ENCODE measurements around the gene GINS2.

The GINS2 gene

DNA sequence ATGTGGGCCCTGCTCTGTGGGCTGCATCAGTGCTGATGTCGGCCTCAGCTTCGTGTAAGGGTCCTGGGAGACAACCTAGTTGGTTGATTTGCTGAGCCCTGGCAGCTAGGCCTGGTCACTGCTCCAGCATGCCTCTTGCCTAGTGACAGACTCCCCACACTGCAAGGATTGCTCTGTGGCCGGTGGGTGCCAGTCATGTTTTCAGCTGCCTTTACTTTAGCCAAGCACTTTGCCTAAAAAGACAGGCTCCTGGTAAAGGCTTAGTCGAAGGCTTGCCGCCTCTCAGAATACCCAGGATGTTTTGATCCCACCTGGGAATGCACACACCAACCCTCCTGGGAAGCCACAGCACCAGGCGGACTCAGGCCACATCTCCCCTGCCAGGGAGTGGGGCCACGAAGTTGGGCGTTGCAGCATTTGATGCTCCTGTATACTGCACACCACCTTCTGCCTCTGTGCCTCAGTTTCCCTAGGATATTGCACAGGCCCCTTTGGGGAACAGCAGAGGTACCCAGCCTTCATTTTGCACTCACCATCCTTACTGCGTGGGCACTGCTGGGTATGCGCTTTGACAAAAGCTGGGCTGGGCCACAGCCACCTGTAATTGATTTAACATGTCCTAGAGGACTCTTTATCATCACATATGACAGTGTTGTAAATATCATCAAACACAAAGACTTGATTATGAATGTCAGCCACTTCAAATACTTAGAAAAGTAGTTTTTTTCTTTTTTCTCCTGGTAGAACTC lies 19.9 kb downstream of the GINS2 start:
- FAIRE-seq (no peak), DNase-seq (ENCODE audit: low spot score) (no peak)

DNA sequence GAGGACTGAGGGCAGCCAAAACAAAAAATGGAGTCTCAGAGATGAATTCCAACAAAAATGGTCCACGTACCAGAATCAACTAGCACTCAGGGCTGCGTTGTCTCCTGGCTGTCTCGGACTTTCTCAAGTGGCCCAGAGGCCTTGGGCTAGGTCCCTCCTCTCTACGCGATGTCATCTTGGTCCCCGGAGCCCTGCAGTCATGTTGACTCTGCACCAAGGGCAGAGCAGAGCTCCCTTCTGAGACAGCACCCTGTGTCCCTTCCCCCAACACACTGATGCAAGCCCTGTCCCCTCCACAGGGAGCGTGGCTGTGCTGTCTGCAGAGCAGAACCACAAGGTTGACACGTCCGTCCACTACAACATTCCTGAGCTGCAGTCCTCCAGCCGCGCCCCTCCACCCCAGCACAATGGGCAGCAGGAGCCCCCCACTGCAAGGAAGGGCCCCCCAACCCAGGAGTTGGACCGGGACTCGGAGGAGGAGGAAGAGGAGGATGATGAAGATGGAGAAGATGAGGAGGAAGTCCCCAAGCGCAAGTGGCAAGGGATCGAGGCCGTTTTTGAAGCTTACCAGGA lies 20.8 kb downstream of the GINS2 start:
- FAIRE-seq (no peak), DNase-seq (ENCODE audit: low spot score) (no peak)

DNA sequence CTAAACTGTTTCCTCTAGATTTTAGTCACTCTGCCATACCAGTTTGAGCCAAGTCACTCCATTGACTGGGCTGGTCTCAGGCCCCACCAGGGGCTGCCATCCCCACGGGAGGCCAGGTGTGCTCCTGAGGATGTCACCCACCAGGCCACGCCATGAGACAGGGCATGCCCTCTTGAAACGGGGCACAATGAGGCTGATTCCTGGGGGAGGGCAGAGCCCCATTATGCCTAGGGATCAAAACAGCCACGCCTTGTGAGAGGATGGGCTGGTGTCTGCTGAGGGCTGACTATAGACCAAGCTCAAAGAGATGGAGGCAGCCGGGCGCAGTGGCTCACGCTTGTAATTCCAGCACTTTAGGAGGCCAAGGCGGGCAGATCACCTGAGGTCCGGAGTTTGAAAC lies 21.5 kb downstream of the GINS2 start:
- DNase-seq (ENCODE audit: low spot score): no peak
- FAIRE-seq: no peak

DNA sequence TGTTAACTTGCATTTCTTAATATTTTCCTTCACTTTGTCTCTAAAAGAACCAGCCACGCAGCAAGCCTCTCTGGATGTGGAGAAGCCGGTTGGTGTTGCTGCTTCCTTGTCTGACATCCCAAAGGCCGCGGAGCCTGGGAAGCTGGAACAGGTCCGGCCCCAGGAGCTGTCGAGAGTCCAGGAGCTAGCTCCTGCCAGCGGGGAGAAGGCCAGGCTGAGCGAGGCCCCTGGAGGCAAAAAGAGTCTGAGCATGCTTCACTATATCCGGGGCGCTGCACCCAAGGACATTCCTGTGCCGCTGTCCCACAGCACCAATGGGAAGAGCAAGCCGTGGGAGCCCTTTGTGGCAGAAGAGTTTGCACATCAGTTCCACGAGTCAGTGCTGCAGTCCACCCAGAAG lies 22.8 kb downstream of the GINS2 start:
- no peak for FAIRE-seq
- no peak for DNase-seq (ENCODE audit: low spot score)

DNA sequence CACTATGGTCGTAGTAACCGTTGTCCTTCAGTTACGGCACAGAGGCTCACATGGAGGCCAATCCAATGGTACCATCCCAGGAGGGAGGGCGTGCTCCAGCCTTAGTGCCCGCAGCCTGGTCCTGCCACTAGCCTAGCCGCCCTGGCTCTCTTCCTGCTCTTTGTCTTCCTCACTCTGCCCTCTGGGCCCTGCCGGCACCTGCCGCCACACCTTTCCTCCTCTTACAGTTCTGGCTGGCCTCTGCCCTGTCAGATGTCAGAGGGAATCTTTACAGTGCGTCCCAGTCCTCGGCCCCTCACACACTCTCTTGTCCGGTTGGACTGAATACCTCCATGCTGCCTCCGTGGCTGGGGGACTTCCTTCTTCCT lies 23.4 kb downstream of the GINS2 start:
- DNase-seq (ENCODE audit: low spot score) (no peak), FAIRE-seq (no peak)

DNA sequence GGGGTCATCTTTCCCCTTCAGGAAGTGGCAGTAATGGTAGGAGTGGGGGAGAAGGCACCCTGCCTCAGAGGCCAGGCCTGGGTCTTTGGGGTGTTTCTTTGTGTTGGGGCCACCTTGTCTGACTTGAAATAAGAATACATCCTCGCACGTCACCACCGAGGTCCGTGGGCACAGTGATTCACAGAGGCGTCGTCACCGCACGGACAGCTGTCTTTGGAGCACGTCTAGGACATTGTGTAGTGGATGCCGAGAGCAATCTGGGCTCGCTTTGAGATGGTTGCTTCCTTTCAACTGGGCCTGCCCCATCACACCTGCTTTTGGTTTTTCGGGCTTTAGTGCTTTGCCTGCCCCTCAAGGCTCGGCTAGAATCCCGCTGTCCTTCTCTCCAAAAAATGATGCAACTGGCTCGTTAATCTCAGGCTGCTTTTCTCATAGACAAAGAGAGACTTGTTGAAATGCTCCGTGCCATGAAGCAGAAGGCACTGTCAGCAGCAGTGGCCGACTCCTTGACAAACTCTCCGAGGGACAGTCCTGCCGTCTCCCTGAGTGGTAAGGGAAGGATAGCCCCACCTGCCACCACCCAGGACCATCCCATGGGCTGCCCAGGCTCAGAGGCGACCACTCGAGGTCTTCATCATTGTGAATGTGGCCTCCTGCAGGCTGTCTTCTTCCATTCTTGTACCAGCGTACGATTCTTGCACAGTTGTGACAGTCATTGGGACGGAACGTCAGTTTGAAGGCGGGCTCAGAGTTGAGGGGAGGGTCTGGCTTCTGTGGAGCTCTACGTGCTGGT lies 24.0 kb downstream of the GINS2 start:
- FAIRE-seq (no peak), DNase-seq (ENCODE audit: low spot score) (no peak)

DNA sequence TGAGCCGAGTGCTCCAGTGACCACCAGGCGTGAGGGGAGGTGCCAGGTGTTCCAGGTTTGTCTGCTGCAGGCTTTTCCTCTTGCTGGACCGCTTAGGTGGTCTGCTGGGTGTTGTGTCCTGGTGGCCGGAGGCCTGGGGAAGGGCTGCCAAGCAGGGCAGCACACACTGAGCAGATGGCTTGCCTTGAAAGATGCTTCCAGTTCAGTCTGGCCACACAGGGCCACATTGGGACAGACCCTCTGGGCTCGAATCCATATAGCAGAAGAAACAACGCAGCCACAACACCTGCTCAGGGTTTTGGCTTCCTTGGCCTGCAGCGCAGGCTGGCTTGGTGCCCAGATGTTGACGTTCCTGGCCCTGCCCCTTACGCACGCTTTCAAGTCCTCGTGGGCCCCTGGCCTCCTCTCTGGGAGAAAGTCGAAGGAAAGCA lies 24.8 kb downstream of the GINS2 start:
- no peak for DNase-seq (ENCODE audit: low spot score)
- FAIRE-seq: no peak

DNA sequence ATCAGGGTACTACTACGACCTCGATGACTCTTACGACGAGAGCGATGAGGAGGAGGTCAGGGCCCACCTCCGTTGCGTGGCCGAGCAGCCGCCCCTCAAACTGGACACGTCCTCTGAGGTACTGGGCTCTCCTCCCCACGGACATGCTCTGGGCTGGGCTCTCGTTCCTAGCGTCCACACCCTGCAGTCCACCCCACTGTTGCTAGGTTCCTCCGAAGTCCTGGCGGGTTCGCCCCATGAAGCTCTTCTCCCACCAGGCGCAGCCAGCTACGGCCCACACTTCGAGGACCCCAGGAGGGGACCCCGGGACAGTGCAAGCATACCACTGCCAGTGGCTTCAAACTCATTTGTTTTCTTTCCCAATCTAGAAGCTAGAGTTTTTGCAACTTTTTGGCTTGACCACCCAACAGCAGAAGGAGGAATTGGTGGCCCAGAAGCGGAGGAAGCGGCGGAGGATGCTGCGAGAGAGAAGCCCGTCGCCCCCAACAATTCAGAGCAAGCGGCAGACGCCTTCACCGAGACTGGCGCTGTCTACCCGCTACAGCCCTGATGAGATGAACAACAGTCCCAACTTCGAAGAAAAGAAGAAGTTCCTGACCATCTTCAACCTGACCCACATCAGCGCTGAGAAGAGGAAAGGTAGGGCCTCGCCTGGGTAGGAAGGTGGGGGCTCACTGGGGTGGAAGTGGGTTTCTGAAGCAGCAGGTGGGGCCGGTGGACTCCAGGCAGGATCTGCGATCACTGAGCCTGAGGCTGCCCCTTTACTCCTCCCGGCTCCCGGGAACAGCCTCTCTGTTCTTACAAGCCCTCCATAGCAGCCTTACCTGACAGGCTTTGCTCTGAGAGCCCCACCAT lies 25.6 kb downstream of the GINS2 start:
- no peak for FAIRE-seq
- no peak for DNase-seq (ENCODE audit: low spot score)

DNA sequence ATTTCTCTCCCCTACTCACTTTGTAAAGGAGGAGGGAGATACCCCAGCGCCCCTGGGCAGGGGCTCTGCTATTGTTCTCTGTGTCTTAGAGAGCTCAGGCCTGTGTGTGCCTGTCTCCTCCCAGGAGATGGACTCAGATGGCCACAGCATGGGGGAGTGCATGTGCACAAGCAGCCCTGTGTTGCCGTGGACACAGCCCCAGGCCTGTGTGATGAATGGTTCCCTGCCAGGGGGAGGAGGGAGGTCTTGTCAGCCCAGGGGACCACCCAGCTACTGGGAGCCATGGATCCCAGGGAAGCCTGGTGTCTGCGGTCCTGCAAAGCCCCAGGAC lies 26.3 kb downstream of the GINS2 start:
- no peak for DNase-seq (ENCODE audit: low spot score)
- FAIRE-seq: no peak

DNA sequence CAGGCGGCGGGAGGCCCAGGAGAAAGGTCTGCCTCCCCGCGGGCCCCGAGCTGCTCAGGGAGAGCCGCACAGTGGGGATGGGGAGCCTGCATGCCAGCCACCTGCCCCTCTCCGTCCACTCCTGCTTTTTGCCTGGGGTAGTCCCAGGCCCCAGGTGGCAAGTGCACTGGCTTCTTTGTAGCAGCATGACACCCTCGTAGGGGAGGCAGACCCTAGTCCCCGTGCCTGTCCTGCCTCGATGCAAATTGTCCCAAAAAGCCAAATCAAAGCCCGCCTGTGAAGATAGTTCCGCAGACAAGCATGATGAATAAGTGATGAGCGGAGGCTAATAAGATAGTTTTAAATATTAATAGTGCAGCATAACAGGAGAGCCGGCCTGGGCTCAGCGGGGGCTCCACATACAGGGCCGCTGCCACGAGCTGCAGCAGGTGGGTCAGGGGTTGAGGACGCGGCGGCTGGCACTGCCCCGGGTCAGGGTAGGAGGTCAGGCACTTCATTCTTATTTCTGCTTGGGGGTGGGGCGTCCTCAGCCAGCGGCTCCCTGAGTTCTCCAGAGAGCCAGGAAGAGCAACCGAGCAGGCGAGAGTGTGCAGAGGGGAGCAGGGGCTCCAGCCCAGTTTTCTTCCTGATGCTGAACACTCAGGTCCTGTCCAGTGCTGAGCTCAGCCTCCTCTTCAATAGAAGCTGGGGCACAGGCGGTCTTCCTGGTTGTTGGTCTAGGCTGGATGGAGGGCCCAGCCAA lies 26.8 kb downstream of the GINS2 start:
- FAIRE-seq (no peak), DNase-seq (ENCODE audit: low spot score) (no peak)

DNA sequence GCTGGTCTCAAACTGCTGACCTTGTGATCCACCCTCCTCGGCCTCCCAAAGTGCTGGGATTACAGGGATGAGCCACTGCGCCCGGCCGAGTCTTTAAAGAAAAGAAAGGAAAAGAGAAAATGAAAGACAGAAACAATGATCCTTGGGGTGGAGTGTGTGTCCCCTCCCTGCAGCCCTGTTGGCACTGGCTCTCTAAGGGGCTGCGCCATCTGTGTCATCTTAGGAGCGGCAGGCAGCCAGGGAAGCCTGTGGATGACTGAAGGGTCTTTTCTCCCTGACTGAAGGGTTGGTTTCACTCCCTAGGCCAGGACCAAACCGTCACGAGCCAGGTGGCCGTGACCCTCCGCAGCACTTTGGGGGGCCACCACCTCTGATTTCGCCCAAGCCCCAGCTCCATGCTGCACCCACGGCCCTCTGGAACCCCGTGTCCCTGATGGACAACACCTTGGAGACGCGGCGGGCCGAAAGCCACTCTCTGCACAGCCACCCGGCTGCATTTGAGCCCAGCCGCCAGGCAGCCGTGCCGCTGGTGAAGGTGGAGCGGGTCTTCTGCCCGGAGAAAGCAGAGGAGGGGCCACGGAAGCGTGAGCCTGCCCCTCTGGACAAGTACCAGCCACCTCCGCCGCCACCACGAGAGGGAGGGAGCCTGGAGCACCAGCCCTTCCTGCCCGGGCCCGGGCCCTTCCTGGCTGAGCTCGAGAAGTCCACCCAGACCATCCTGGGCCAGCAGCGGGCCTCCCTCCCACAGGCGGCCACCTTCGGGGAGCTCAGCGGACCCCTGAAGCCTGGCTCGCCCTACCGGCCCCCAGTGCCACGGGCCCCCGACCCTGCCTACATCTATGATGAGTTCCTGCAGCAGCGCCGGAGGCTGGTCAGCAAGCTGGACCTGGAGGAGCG lies 27.7 kb downstream of the GINS2 start:
- no peak for DNase-seq (ENCODE audit: low spot score)
- FAIRE-seq: no peak

DNA sequence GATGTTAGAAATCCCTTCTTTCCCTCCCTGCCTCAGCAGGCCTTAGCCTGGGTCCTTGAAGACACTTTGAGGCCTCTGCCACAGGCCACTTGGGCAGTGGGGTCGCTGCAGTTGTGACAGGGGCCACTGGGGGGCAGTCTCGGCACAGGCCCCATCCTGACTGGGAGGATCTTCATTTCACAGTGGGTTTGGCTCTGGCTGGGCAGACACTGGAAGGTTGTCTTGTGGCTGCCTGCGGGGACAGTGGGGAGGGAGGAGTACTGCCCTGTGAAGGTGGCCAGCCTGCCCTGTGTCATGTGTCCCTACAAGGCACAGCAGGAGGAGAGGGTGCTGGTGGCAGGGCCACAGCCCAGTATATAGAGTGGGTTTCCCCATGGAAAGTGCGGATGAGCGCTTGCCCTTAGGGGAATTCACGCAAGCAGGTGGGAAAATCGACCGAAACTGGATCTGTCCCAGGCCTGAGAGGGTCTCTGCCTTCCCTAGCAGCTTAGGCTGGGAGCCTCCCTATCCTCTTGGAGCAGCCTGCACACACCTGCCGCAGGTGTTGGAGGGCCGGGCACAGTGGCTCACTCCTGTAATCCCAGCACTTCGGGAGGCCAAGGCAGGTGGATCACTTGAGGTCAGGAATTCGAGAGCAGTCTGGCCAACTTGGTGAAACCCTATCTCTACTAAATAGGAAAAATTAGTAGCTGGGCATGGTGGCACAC lies 28.8 kb downstream of the GINS2 start:
- peak; percentile 70 for FAIRE-seq
- DNase-seq (ENCODE audit: low spot score): peak; percentile 81

DNA sequence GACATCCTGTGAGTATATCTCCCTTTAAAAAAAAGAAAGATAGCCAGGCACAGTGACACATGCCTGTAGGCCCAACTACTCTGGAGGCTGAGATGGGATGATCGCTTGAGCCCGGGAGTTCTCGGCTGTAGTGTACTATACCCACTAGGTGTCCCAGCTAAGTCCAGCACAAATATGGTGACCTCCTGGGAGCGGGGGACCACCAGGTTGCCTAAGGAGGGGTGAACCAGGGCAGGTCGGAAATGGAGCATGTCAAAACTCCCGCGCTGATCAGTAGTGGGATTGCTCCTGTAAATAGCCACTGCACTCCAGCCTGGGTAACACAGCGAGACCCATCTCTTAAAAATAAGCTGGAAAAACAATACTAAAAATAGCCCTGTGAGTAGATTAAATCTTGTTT lies 29.4 kb downstream of the GINS2 start:
- FAIRE-seq: no peak

DNA sequence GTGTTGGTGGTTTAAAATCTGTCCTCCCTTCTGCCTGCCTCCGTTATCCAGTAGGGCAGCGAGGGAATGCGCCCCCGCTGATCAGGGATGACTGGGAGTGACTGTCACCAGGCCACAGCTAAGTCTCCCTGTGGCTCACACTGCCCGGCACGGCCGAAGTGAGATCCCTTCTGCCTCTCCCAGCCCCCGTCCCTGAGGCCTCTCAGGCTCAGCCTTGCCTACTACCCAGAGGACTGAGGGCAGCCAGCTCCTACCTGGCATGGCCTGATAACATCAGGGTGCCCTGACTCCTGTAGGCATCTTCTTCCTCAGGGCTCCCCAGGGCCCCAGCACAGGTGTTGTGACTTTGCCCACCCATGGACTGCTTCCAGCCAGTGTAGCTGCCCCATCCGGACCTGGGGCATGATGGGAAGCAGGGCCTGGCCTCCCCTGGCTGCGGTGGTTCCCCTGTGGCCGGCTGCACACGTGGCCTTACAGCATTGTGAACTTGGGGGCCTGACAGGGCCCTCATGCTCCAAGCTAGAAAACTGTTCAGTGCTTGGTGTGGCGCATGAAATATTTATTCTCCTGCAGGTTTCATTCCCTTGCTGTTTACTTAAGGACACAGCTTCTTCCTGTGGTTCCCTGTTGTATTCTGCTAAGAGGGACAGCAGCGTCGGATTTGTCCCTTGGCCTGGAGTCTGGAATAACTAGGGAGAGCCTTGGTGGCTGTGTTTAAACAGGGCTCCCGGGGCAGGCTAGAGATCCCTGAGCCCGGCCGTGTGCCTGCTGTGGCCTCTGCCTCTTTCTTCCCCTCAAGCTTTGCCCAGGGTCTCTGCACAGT lies 30.0 kb downstream of the GINS2 start:
- DNase-seq (ENCODE audit: low spot score) (no peak), FAIRE-seq (no peak)

More for the DNA sequence above, 29.4 kb downstream of the GINS2 start:
- no peak for DNase-seq (ENCODE audit: low spot score)

DNA sequence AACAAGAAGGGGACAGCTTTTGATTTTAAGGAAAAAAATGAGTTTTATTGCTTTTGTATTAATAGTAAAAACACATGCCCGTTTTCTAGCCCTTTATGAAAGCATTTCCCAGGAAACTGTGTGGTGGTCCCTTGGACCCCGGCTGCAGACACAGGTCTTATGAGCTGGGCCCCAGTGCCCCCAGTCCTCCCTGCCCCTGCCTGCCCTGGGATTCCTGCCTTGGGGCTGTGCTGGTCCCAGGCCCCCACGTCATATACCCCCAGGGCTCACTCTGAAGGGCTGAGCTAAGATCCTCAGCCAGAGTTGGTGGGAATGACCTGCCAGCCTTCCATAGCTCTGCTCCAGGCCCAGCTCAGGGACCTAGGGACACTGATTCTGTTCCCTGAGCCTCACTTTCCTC lies 30.8 kb downstream of the GINS2 start:
- no peak for FAIRE-seq

DNA sequence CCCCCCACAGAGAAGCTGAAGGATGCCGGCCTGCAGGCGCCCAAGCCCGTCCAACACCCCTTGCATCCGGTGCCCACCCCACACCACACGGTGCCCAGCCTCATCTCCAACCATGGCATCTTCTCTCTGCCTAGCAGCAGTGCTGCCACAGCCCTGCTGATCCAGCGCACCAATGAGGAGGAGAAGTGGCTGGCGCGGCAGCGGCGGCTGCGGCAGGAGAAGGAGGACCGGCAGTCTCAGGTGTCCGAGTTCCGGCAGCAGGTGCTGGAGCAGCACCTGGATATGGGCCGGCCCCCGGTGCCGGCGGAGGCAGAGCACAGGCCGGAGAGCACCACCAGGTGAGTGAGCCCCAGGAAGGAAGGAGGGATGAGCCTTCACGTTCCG lies 31.5 kb downstream of the GINS2 start:
- FAIRE-seq (no peak), DNase-seq (ENCODE audit: low spot score) (no peak)

More for the DNA sequence above, 30.8 kb downstream of the GINS2 start:
- DNase-seq (ENCODE audit: low spot score): no peak

DNA sequence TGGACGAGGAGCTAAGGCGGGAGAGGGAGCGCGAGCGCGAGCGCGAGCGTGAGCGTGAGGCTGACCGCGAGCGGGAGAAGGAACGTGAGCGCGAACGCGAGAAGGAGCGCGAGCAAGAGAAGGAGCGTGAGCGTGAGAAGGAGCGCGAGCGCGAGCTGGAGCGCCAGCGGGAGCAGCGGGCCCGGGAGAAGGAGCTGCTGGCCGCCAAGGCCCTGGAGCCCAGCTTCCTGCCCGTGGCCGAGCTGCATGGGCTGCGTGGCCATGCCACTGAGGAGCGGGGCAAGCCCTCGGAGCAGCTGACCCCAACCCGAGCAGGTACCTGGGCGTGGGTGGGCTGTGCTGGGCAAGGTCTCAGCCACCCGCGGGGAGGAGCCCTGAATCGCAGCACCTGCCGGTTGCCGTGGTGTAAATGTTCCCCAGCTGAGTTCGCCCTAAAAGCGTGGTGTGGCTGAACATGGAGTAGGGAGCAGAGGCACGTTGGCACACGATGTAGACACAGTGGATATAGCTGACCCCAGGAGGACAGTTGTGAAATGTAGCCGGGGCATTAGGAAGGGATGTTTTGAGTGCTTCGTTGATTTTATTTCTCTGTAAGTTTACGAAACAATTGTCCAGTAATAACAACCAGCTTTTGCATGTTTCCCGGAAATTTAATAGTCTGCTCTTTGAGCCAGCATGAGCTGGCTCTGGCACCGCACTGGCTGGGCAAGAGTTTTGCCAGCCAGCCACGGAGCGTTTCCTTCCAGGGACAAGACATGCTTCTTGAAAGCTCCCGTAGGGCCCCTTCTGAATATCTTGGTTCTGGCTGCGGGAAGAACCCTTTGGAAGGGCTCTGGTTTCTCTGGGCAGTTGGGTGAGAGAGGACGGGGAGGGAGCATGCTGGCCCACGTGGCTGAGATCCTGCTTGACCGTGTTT lies 32.1 kb downstream of the GINS2 start:
- no peak for FAIRE-seq
- no peak for DNase-seq (ENCODE audit: low spot score)

All from urothelium cell line (cell line).